RWPE2 (cell line): ENCODE data around the gene MS4A15.
"Not testable (repeated sequence)": the region's sequence is repeated elsewhere in the genome, so short reads cannot be mapped to it uniquely, and the experiment has no call there.

Experiments
- ATAC-seq: fragments of 200-7000 bp; cut with Tn5 transposase; 3 replicates; pipeline ENCODE4 v1.9.1; 2021; ENCODE audit warnings: low read depth
- DNase-seq: peaks from one replicate; pipeline ENCODE4 v3.0.0-alpha.2; 2020; ENCODE audit warnings: low spot score
- H3K27ac ChIP-seq: fragments of 450-650 bp; 2 replicates; pipeline ENCODE4 v1.5.1; 2017; ENCODE audit warnings: mild to moderate bottlenecking; ENCODE audit not compliant: poor library complexity, severe bottlenecking
- H3K27me3 ChIP-seq: fragments of 250-450 bp; sonication (Bioruptor Pico); 2 replicates; pipeline ENCODE4 v1.5.1; 2021; ENCODE audit warnings: mild to moderate bottlenecking, moderate library complexity; ENCODE audit not compliant: insufficient read depth, poor library complexity, severe bottlenecking
- H3K36me3 ChIP-seq: fragments of 250-450 bp; sonication (Bioruptor Pico); 2 replicates; pipeline ENCODE4 v1.5.1; 2020; ENCODE audit warnings: low read depth, mild to moderate bottlenecking, moderate library complexity
- H3K4me1 ChIP-seq: fragments of 250-450 bp; sonication (Bioruptor Pico); 2 replicates; pipeline ENCODE4 v1.5.1; 2021; ENCODE audit warnings: mild to moderate bottlenecking, moderate library complexity; ENCODE audit not compliant: insufficient read depth, poor library complexity, severe bottlenecking
- H3K4me3 ChIP-seq: fragments of 250-450 bp; sonication (Bioruptor Pico); 2 replicates; pipeline ENCODE4 v1.5.1; 2021; ENCODE audit warnings: mild to moderate bottlenecking, moderate library complexity; ENCODE audit not compliant: severe bottlenecking
- H3K9me3 ChIP-seq: fragments of 250-450 bp; sonication (Bioruptor Pico); 2 replicates; pipeline ENCODE4 v1.5.1; 2021; ENCODE audit warnings: mild to moderate bottlenecking, moderate library complexity; ENCODE audit not compliant: severe bottlenecking
- TF ChIP-seq, protein P1 (sequence below): fragments of 450-650 bp; IDR thresholded peaks from one replicate; pipeline ENCODE4 v1.5.1; 2017; ENCODE audit warnings: mild to moderate bottlenecking, moderate library complexity; ENCODE audit not compliant: poor library complexity, severe bottlenecking

MS4A15 gene

DNA sequence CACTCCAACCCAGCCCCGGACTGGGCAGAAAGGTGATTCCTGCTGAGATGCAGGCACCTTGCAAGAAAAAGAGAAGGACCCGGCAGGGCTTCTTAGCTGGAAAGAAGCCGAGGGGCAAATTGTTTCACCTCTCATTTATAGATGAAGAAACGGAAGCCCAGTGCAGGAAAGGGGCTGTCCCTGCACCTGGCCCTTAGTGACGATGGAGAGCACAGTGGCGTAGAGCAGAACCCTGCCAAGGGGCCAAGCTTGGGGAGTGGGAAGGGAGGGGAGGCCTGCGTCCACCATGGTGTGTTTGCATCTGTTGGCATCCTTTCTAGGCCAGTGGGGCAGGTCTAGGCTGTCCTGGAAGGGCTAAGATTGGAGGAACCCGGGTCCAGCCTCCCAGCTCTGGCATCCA lies 7.8 kb upstream of the MS4A15 start:
- Histone ChIP-seq H3K27me3 (no peaks in the 10 kb centered on the region), H3K4me3 (no peak overlapping the region), H3K9me3 (no peaks in the 10 kb centered on the region), H3K36me3 (no peaks in the 10 kb centered on the region), H3K27ac (no peak overlapping the region), H3K4me1 (no peaks in the 10 kb centered on the region)
- DNase-seq (no peak), ATAC-seq (no peak)
- TF ChIP-seq, protein P1, sequence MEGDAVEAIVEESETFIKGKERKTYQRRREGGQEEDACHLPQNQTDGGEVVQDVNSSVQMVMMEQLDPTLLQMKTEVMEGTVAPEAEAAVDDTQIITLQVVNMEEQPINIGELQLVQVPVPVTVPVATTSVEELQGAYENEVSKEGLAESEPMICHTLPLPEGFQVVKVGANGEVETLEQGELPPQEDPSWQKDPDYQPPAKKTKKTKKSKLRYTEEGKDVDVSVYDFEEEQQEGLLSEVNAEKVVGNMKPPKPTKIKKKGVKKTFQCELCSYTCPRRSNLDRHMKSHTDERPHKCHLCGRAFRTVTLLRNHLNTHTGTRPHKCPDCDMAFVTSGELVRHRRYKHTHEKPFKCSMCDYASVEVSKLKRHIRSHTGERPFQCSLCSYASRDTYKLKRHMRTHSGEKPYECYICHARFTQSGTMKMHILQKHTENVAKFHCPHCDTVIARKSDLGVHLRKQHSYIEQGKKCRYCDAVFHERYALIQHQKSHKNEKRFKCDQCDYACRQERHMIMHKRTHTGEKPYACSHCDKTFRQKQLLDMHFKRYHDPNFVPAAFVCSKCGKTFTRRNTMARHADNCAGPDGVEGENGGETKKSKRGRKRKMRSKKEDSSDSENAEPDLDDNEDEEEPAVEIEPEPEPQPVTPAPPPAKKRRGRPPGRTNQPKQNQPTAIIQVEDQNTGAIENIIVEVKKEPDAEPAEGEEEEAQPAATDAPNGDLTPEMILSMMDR, result no peak

DNA sequence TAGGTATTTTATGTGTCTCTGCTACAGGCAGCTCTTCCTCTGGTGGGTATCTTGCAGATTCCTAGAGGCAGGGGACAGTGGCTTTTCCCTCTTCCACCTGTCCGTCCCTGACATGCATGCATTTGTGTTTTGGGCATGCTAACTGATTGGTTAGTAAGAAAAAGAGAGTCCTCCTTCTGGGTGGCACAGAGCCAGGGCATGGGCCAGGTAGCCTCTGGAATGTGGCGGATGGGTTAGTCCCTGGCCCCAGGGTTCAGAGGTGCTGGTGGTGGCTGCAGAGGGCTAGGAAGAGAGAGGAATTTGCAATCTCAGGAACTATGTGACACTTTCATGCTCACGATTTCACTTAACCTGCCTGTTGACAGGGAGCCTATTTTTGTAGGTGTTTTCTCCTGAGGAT lies 5.8 kb upstream of the MS4A15 start:
- ATAC-seq (no peak), DNase-seq (no peak)
- H3K27ac ChIP-seq, result no peak overlapping the region
- H3K36me3 ChIP-seq, result no peaks in the 10 kb centered on the region
- H3K4me3 ChIP-seq, result no peak overlapping the region
- no peaks in the 10 kb centered on the region for H3K9me3 ChIP-seq
- no peaks in the 10 kb centered on the region for H3K4me1 ChIP-seq
- H3K27me3 ChIP-seq, result no peaks in the 10 kb centered on the region
- TF ChIP-seq, protein P1, result no peak

DNA sequence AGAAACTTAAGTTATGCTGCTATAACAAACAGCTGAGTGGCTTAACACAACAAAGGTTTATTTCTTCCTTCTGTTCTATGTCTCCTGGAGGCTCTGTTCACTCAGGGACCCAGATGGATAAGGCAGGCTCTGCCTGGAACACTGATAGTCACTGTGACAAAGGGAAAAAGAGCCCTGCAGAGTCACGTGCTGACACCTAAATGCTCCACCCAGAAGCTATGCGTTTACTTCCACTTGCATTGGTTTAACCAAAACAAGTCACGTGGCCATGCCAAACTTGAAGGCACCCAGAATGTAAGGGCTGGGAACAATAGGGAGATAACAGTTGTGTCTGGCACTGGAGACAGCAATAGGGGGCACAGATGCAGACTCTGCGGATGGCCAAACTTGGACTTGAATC lies 3.4 kb upstream of the MS4A15 start:
- DNase-seq, result no peak
- no peak for ATAC-seq
- Histone ChIP-seq H3K4me3 (no peak overlapping the region), H3K4me1 (no peaks in the 10 kb centered on the region), H3K36me3 (no peaks in the 10 kb centered on the region), H3K9me3 (no peaks in the 10 kb centered on the region), H3K27ac (no peak overlapping the region), H3K27me3 (no peaks in the 10 kb centered on the region)
- TF ChIP-seq, protein P1, result no peak

DNA sequence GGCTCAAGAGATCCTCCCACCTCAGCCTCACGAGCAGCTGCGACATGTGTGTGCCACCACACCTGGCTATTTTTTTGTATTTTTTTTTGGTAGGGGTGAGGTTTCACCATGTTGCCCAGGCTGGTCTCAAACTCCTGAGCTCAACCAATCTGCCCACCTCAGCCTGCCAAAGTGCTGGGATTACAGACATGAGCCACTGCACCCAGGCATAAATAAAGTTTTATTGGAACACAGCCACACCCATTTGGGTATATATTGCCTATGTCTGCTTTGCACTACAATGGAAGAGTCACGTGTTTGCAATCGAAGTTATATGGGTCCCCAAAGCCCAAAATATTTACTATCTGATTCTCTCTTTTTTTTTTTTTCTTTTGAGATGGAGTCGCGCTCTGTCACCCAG lies 1.8 kb upstream of the MS4A15 start:
- H3K27me3 ChIP-seq, result no peaks in the 10 kb centered on the region
- no peak for ATAC-seq
- TF ChIP-seq, protein P1, result no peak
- no peaks in the 10 kb centered on the region for H3K36me3 ChIP-seq
- H3K4me1 ChIP-seq, result no peaks in the 10 kb centered on the region
- H3K4me3 ChIP-seq, result no peak overlapping the region
- DNase-seq, result no peak
- no peak overlapping the region for H3K27ac ChIP-seq
- H3K9me3 ChIP-seq, result no peaks in the 10 kb centered on the region

DNA sequence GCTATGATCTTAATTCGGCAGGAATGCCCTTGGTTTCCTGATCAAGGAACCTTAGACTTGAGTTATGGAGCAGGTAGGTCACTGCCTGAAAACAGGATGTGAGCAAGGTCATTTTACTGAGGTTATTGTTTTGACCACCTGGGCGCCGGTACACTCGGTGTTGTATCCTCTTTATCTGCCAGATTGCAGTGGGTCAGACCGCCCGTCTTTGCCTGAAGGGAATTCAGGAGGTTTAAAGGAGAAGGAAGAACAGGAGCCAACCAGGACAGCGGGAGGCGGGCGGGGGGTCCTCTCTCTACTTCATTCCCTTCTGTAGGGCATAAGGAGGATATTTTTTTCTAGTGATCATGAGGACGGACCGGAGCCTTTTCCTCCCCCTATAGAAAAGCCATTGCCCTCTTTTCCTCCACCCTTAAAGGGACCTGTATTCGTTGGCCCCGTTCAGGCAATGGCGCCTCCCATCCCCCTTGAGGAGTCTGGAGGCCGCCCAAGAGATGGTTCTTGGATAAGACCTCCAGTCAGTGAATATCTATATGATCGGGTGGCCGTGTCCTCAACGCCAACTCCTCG lies 649 bp downstream of the MS4A15 start:
- peaks cover 4% of the 10 kb centered on the region for H3K27me3 ChIP-seq
- no peak overlapping the region for H3K27ac ChIP-seq
- no peak overlapping the region for H3K4me3 ChIP-seq
- H3K4me1 ChIP-seq, result no peaks in the 10 kb centered on the region
- no peak for ATAC-seq
- no peaks in the 10 kb centered on the region for H3K9me3 ChIP-seq
- DNase-seq, result no peak
- TF ChIP-seq, protein P1, result no peak
- no peaks in the 10 kb centered on the region for H3K36me3 ChIP-seq

DNA sequence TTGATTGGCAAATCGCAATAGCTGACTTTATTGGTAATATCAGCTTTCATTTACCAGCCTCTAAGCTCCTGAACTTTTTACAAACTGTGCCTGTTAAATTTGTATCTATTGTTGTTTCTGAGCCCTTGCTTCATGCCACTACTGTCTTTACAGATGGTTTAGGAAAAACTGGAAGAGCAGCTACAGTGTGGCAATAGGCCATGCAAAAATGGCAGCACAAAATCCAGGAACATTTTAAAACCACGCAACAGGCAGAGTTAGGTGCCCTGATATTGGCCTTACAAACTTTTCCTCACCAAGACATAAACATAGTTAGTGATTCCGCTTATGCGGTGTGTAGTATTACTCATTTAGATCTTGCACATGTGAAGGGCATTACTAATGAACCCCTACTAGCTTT lies 2.0 kb downstream of the MS4A15 start:
- H3K27ac ChIP-seq, H3K36me3 ChIP-seq, H3K4me1 ChIP-seq, H3K9me3 ChIP-seq, H3K27me3 ChIP-seq, H3K4me3 ChIP-seq, DNase-seq, ATAC-seq: not testable (repeated sequence)

DNA sequence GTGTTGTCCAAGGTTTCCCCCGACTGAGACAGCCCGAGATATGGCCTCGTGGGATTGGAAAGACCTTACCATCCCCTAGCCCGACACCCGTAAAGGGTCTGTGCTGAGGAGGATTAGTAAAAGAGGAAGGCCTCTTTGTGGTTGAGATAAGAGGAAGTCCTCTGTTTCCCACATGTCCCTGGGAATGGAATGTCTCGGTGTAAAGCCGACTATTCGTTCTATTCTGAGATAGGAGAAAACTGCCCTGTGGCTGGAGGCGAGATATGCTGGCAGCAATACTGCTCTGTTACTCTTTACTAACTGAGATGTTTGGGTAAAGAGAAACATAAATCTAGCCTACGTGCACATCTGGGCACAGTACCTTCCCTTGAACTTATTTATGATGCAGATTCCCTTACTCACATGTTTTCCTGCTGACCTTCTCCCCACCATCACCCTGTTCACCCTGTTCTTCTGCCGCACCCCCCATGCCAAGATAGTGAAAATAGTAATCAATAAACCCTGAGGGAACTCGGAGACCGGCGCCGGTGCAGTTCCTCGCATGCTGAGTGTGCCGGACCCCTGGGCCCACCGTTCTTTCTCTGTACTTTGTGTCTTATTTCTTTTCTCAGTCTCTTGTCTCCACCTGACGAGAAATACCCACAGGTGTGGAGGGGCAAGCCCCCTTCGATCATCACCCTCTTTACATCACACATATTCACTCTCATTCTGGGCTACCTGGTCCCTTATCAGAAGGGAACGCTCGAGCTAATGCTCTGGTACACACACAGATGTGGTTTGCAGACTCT lies 3.0 kb downstream of the MS4A15 start:
- not testable (repeated sequence) for H3K27me3 ChIP-seq

More for the DNA sequence above, 3.0 kb downstream of the MS4A15 start:
- not testable (repeated sequence) for H3K36me3 ChIP-seq, H3K4me3 ChIP-seq, H3K4me1 ChIP-seq, ATAC-seq, H3K9me3 ChIP-seq, H3K27ac ChIP-seq, DNase-seq
